PC-3 (cell line): ENCODE data around the gene OR51T1.

Experiments used
- CTCF ChIP-seq: fragments of 300-600 bp; sonication (generic); conservative IDR thresholded peaks from 2 replicates; pipeline ENCODE4 v1.5.1; 2017; ENCODE audit warnings: antibody characterized with exemption, low read depth, mild to moderate bottlenecking, low read length
- EZH2 ChIP-seq: fragments of 300-600 bp; sonication (generic); IDR thresholded peaks from one replicate; pipeline ENCODE4 v1.6.1; 2017; ENCODE audit warnings: antibody characterized with exemption, mild to moderate bottlenecking, low read length; ENCODE audit not compliant: unreplicated experiment
- EZH2phosphoT487 ChIP-seq: fragments of 300-600 bp; sonication (generic); IDR thresholded peaks from 2 replicates; pipeline ENCODE4 v1.6.1; 2018; ENCODE audit warnings: mild to moderate bottlenecking, antibody characterized with exemption, low read length, borderline replicate concordance

- TF ChIP-seq CTCF (no peak), EZH2phosphoT487 (no peak), EZH2 (no peak)
Measured at GRCh38 chr11:4890279-4890678, 8.6 kb downstream of the OR51T1 start.
